GM06990 (cell line): ENCODE results near the gene CELF2.

ENCODE experiments used
- DNase-seq: peaks from one replicate; pipeline ENCODE4 v3.0.0-alpha.2; 2011; ENCODE audit not compliant: insufficient read length; ENCODE audit errors: extremely low read depth
- H3K27me3 ChIP-seq: replicated peaks from 2 replicates; pipeline ENCODE4 v1.6.0; 2011; ENCODE audit warnings: low read length; ENCODE audit not compliant: control insufficient read depth, insufficient read depth
- H3K36me3 ChIP-seq: 2 replicates; pipeline ENCODE4 v1.5.1; 2011; ENCODE audit warnings: low read length; ENCODE audit not compliant: control insufficient read depth, insufficient read depth
- H3K4me3 ChIP-seq: replicated peaks from 2 replicates; pipeline ENCODE4 v1.5.1; 2011; ENCODE audit warnings: low read depth, mild to moderate bottlenecking, control low read depth, low read length
- CTCF ChIP-seq: IDR thresholded peaks from 2 replicates; pipeline ENCODE4 v1.5.1; 2011; ENCODE audit warnings: low read length, control low read depth, mild to moderate bottlenecking, inconsistent platforms; ENCODE audit not compliant: insufficient read depth, poor library complexity, severe bottlenecking

Gene CELF2

DNA sequence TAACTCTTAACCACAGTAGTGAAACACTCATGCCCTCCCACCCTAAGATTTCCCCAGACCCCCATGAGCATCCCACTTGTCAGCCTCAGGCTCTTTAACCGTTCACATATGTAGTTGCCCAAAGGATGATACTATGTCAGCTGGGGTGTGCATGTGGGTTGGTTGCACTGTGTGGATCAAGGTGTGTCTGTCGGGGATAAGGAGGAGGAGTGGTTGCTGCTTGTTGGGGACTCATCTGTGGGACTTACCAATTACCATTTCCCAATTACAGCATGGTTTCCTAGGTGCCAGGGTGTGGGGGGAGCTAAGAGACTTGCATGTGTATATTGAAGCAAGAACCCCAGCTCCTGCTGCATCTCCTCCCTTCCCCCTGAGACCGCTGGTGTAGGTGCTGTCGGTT, 48.8 kb downstream of the CELF2 start:
- Histone ChIP-seq H3K36me3 (no peaks in the 10 kb centered on the region), H3K27me3 (no peaks in the 10 kb centered on the region), H3K4me3 (no peak overlapping the region)
- TF ChIP-seq CTCF, result no peak
- DNase-seq, result no peak

GRCh38 chr10:11068861-11069633, 51.4 kb downstream of the CELF2 start:
- Histone ChIP-seq H3K27me3 (no peaks in the 10 kb centered on the region), H3K4me3 (no peak overlapping the region)
- no peak for DNase-seq

DNA sequence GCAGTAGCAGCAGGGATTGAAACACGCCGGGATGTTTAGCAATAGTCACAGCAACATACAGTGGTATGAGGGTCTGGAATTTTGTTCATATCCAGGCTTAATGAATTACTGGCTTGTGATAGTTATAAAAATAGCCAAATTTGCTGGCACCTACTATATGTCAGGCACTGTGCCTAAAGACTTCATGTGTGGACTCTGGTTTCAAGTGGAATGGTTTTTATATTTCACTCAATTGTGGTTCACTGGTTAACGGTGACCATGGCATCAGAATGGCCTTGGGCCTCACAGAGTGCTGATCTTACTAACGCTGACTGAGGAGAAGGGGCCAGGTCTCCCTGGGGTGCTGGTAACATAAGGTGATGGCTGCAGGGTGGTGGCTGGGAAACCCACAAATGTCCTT, 55.7 kb downstream of the CELF2 start:
- Histone ChIP-seq H3K4me3 (no peak overlapping the region), H3K36me3 (no peaks in the 10 kb centered on the region), H3K27me3 (no peaks in the 10 kb centered on the region)
- no peak for TF ChIP-seq CTCF
- DNase-seq, result no peak

More at GRCh38 chr10:11068861-11069633, 51.4 kb downstream of the CELF2 start:
- no peak for TF ChIP-seq CTCF
- H3K36me3 ChIP-seq, result no peaks in the 10 kb centered on the region

DNA sequence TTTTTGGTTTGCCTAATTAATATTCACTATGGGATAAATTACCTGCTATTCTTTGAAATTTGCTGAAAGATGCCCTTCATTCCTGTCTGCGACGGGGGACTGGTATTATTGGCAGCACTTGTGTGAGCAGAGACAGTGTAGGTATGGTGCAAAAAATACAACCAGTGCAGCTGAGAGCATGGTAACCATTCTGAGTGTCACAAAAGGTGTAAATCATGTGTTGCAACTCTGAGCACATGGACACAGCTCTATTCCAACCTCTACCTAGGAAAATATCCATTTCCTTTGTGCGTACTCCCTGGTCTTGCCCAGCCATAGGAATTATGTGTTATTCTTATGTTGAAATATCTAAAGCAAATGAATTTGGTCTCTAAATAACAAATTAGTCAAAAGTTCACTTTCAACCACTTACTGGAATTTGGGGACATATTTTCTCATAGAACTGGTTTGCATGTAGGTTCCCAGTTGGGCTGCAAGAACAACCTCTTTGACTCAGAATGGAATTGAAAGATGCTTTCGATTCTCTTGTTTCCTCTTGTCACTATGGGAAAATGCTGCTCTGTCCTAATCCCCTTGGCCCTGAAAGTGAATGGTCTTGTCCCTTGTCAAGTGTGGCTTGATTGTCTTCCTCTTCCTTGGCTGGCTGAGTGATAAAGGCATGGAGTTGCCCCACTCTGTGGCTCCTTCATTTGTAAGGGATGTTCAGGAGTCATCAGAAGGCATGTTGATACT, 57.0 kb downstream of the CELF2 start:
- peak; percentile 34 for DNase-seq
- Histone ChIP-seq H3K27me3 (no peaks in the 10 kb centered on the region), H3K4me3 (no peak overlapping the region), H3K36me3 (no peaks in the 10 kb centered on the region)
- no peak for TF ChIP-seq CTCF

DNA sequence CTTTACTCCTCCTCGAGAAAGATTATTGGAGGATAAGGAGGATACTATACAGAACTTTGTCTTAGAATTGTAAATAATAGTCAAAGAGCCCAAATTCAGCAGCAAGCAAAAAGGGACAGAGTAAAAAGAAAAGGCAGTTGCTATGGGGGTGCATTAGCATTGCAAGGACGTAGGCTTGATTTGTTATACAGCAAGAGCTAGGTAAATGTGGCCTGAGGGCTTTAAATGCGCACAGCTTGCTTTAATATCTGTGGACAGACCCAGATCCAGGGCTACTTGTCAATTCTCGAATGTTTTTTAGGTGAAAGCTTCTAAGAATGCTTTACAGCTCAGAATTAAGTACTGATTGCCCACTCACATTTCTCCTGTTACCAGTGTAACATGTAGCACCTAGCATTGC, 58.5 kb downstream of the CELF2 start:
- Histone ChIP-seq H3K36me3 (no peaks in the 10 kb centered on the region), H3K27me3 (no peaks in the 10 kb centered on the region), H3K4me3 (no peak overlapping the region)
- no peak for TF ChIP-seq CTCF
- DNase-seq, result no peak
